Measurements from ENCODE around the gene MISP. TPM values are rescaled to one million over a fixed set of nuclear protein-coding genes. Genes with fewer than 3 reads are reported as not detected.
A peak's percentile ranks its signal among the peaks of the same experiment; 100 is the strongest.

The MISP gene
- total RNA-seq, 1 donor from 2014 or later = not detected

GRCh38 chr19:720345-721160 is 30.4 kb upstream of the MISP start:
- no peak for DNase-seq (ENCODE audit: low read depth, low spot score)
- peak overlapping the region; percentile 59 for H3K4me3 Mint-ChIP-seq
- H3K4me1 Mint-ChIP-seq = peaks cover 12% of the 10 kb centered on the region
- peaks cover 4% of the 10 kb centered on the region for H3K36me3 Mint-ChIP-seq (ENCODE audit: low read depth)
- no peak overlapping the region for H3K27ac Mint-ChIP-seq (ENCODE audit: unreplicated experiment)
- no peak for TF ChIP-seq CTCF (conservative IDR thresholded peaks at IDR 0.05)
- H3K9me3 Mint-ChIP-seq = peaks cover under 1% of the 10 kb centered on the region
- H3K27me3 Mint-ChIP-seq (ENCODE audit: low read depth) = no peaks in the 10 kb centered on the region

- Mint-ChIP-seq H3K4me1 (peaks cover 9% of the 10 kb centered on the region), H3K4me3 (no peak overlapping the region), H3K27ac (ENCODE audit: unreplicated experiment) (no peak overlapping the region), H3K36me3 (ENCODE audit: low read depth) (peaks cover 3% of the 10 kb centered on the region), H3K9me3 (no peaks in the 10 kb centered on the region), H3K27me3 (ENCODE audit: low read depth) (no peaks in the 10 kb centered on the region)
- no peak for DNase-seq (ENCODE audit: low read depth, low spot score)
- no peak for TF ChIP-seq CTCF (conservative IDR thresholded peaks at IDR 0.05)
Measured at GRCh38 chr19:722553-723101, 28.3 kb upstream of the MISP start.

- no peak overlapping the region for H3K27ac Mint-ChIP-seq (ENCODE audit: unreplicated experiment)
- H3K36me3 Mint-ChIP-seq (ENCODE audit: low read depth) = peaks cover 3% of the 10 kb centered on the region
- no peak for TF ChIP-seq CTCF (conservative IDR thresholded peaks at IDR 0.05)
- H3K27me3 Mint-ChIP-seq (ENCODE audit: low read depth) = no peaks in the 10 kb centered on the region
- no peak for DNase-seq (ENCODE audit: low read depth, low spot score)
- no peak overlapping the region for H3K4me3 Mint-ChIP-seq
- H3K4me1 Mint-ChIP-seq = peaks cover 5% of the 10 kb centered on the region
- H3K9me3 Mint-ChIP-seq = no peaks in the 10 kb centered on the region
Measured at GRCh38 chr19:723247-723646, 27.7 kb upstream of the MISP start.

DNA sequence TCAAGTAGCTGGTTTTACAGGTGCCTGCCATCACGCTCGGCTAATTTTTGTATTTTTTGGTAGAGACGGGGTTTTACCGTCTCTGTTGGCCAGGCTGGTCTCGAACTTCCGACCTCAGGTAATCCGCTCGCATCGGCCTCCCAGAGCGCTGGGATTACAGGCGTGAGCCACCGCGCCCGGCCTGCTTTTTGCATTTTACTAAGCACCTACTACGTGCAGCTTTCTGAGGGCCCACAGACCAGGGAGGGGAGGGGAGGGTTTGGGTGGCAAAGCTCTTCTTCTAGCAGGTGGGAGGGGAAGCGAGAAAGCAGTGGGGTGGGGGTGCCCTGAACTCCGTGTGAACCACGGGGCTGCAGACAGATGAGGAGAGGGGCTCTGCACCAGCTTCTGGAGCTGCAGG is 27.2 kb upstream of the MISP start:
- H3K9me3 Mint-ChIP-seq = no peaks in the 10 kb centered on the region
- H3K36me3 Mint-ChIP-seq (ENCODE audit: low read depth) = peaks cover 3% of the 10 kb centered on the region
- no peak for TF ChIP-seq CTCF (conservative IDR thresholded peaks at IDR 0.05)
- H3K27me3 Mint-ChIP-seq (ENCODE audit: low read depth) = no peaks in the 10 kb centered on the region
- no peak overlapping the region for H3K27ac Mint-ChIP-seq (ENCODE audit: unreplicated experiment)
- H3K4me1 Mint-ChIP-seq = peaks cover under 1% of the 10 kb centered on the region
- no peak for DNase-seq (ENCODE audit: low read depth, low spot score)
- no peak overlapping the region for H3K4me3 Mint-ChIP-seq

GRCh38 chr19:725461-726089 is 25.3 kb upstream of the MISP start:
- H3K4me1 Mint-ChIP-seq = no peaks in the 10 kb centered on the region
- TF ChIP-seq CTCF (conservative IDR thresholded peaks at IDR 0.05) = no peak
- H3K9me3 Mint-ChIP-seq = no peaks in the 10 kb centered on the region
- no peak overlapping the region for H3K27ac Mint-ChIP-seq (ENCODE audit: unreplicated experiment)
- no peaks in the 10 kb centered on the region for H3K27me3 Mint-ChIP-seq (ENCODE audit: low read depth)
- H3K36me3 Mint-ChIP-seq (ENCODE audit: low read depth) = peaks cover 6% of the 10 kb centered on the region
- DNase-seq (ENCODE audit: low read depth, low spot score) = no peak
- H3K4me3 Mint-ChIP-seq = no peak overlapping the region
